Neural progenitor cell (in vitro differentiated cells): Measurements from ENCODE around the gene CDC14A. TPM values are rescaled to one million over a fixed set of nuclear protein-coding genes. Genes with fewer than 3 reads are reported as not detected.

Source experiments
- DNase-seq: peaks from one replicate; pipeline ENCODE4 v3.0.0-alpha.2; 2016; ENCODE audit warnings: low spot score
- H2AFZ ChIP-seq: fragments of 200-600 bp; sonication (generic); replicated peaks from 2 replicates; pipeline ENCODE4 v1.6.1; 2016; ENCODE audit warnings: antibody characterized with exemption
- H3F3A ChIP-seq: fragments of 200-600 bp; sonication (generic); 2 replicates; pipeline ENCODE4 v1.6.1; 2016; ENCODE audit warnings: antibody characterized with exemption, low read depth
- H3K27ac ChIP-seq: fragments of 200-600 bp; sonication (generic); 2 replicates; pipeline ENCODE4 v1.5.1; 2016; ENCODE audit warnings: mild to moderate bottlenecking
- H3K27me3 ChIP-seq: fragments of 200-600 bp; sonication (generic); 2 replicates; pipeline ENCODE4 v1.6.1; 2016; ENCODE audit warnings: mild to moderate bottlenecking, moderate library complexity
- H3K36me3 ChIP-seq: fragments of 200-600 bp; sonication (generic); 2 replicates; pipeline ENCODE4 v1.5.1; 2016
- H3K4me1 ChIP-seq: fragments of 200-600 bp; sonication (generic); 2 replicates; pipeline ENCODE4 v1.6.1; 2016; ENCODE audit warnings: mixed run types
- H3K4me2 ChIP-seq: fragments of 200-600 bp; sonication (generic); 2 replicates; pipeline ENCODE4 v1.6.1; 2016
- H3K4me3 ChIP-seq: fragments of 200-600 bp; sonication (generic); 2 replicates; pipeline ENCODE4 v1.5.1; 2016
- H3K79me2 ChIP-seq: fragments of 200-600 bp; sonication (generic); 2 replicates; pipeline ENCODE4 v1.6.1; 2016; ENCODE audit warnings: low read depth
- H3K9ac ChIP-seq: fragments of 200-600 bp; sonication (generic); 2 replicates; pipeline ENCODE4 v1.6.1; 2016
- H3K9me3 ChIP-seq: fragments of 200-600 bp; sonication (generic); 2 replicates; pipeline ENCODE4 v1.5.1; 2016; ENCODE audit warnings: low read depth
- H4K20me1 ChIP-seq: fragments of 200-600 bp; sonication (generic); 2 replicates; pipeline ENCODE4 v1.6.1; 2016; ENCODE audit warnings: low read depth
- H3K27ac Mint-ChIP-seq: 3 replicates; pipeline ENCODE4 v1.8.0; 2021; ENCODE audit warnings: mixed read lengths
- H3K27me3 Mint-ChIP-seq: 2 replicates; pipeline ENCODE4 v1.8.0; 2022; ENCODE audit warnings: low read depth, mild to moderate bottlenecking, inconsistent platforms, moderate library complexity, mixed read lengths; ENCODE audit not compliant: insufficient read depth
- H3K36me3 Mint-ChIP-seq: 3 replicates; pipeline ENCODE4 v1.8.0; 2021; ENCODE audit warnings: mixed read lengths
- H3K4me1 Mint-ChIP-seq: 3 replicates; pipeline ENCODE4 v1.8.0; 2021; ENCODE audit warnings: mixed read lengths
- H3K4me3 Mint-ChIP-seq: 3 replicates; pipeline ENCODE4 v1.8.0; 2021; ENCODE audit warnings: mild to moderate bottlenecking, moderate library complexity, mixed read lengths
- H3K9me3 Mint-ChIP-seq: 3 replicates; pipeline ENCODE4 v1.8.0; 2020; ENCODE audit warnings: mixed read lengths
- CTCF ChIP-seq: fragments of 200-600 bp; sonication (generic); IDR thresholded peaks from 2 replicates; pipeline ENCODE4 v1.5.1; 2017; ENCODE audit warnings: antibody characterized with exemption, mild to moderate bottlenecking
- EZH2 ChIP-seq: fragments of 200-600 bp; sonication (generic); IDR thresholded peaks from 2 replicates; pipeline ENCODE4 v1.6.1; 2017; ENCODE audit warnings: antibody characterized with exemption, mild to moderate bottlenecking, moderate library complexity
- EZH2phosphoT487 ChIP-seq: fragments of 200-600 bp; sonication (generic); IDR thresholded peaks from 2 replicates; pipeline ENCODE4 v1.6.1; 2017; ENCODE audit warnings: antibody characterized with exemption
- total RNA-seq: library from RNA; depleted of rRNA; stranded (reverse); fragments of >200 nt; gene quantifications from 2 replicates; pipeline ENCODE4 v1.2.3, GENCODE V29; 2015; ENCODE audit warnings: low replicate concordance

CDC14A gene
- total RNA-seq, 1 donor from 2014 or later: 37.0 TPM

GRCh38 chr1:100463791-100464424 lies 111.6 kb downstream of the CDC14A start:
- H3K27ac ChIP-seq: no peak overlapping the region
- TF ChIP-seq CTCF (peak; percentile 87), EZH2 (no peak)
- no peak overlapping the region for H2AFZ ChIP-seq
- no peaks in the 10 kb centered on the region for H3K9me3 ChIP-seq
- H3K4me3 Mint-ChIP-seq: no peak overlapping the region
- H3K9ac ChIP-seq: no peak overlapping the region
- H3K36me3 ChIP-seq: no peaks in the 10 kb centered on the region
- H3K27me3 ChIP-seq: no peaks in the 10 kb centered on the region
- peaks cover 21% of the 10 kb centered on the region for H3F3A ChIP-seq
- H3K27ac Mint-ChIP-seq: peak overlapping the region; percentile 64
- H3K4me3 ChIP-seq: no peak overlapping the region
- peaks cover 6% of the 10 kb centered on the region for H4K20me1 ChIP-seq
- H3K79me2 ChIP-seq: peaks cover 6% of the 10 kb centered on the region
- no peaks in the 10 kb centered on the region for H3K9me3 Mint-ChIP-seq
- H3K4me1 Mint-ChIP-seq: peaks cover 33% of the 10 kb centered on the region
- no peaks in the 10 kb centered on the region for H3K27me3 Mint-ChIP-seq
- H3K4me2 ChIP-seq: no peak overlapping the region
- H3K4me1 ChIP-seq: peaks cover 27% of the 10 kb centered on the region
- peaks cover 12% of the 10 kb centered on the region for H3K36me3 Mint-ChIP-seq
- DNase-seq: peak; percentile 81

DNA sequence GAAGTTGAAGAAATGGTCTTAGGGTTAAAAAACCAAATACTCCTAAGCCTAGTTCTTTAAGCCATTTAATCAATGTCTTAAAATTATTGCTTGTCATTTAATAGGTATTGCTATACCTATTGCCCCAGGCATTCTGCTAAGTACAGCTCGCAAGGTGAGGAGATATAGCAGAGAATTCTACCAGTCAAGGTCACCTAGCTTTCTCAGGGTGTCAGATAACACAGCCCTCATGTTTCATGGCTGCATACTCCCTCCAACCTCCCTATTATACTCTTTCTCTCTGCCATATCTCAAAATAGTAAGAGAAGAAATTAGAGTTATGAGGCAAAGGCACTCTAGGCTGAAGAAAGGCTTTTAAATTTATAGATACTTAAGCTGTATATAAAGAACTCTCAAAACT lies 117.3 kb downstream of the CDC14A start:
- Histone ChIP-seq H3K27ac (no peak overlapping the region), H3K4me2 (no peak overlapping the region), H3K9me3 (no peaks in the 10 kb centered on the region), H4K20me1 (no peaks in the 10 kb centered on the region), H3K9ac (no peak overlapping the region), H2AFZ (no peak overlapping the region), H3K27me3 (no peaks in the 10 kb centered on the region), H3K4me1 (no peaks in the 10 kb centered on the region), H3F3A (no peaks in the 10 kb centered on the region), H3K79me2 (no peaks in the 10 kb centered on the region), H3K36me3 (peaks cover 6% of the 10 kb centered on the region), H3K4me3 (no peak overlapping the region)
- no peak for DNase-seq
- no peak overlapping the region for H3K27ac Mint-ChIP-seq
- H3K36me3 Mint-ChIP-seq: peaks cover 17% of the 10 kb centered on the region
- no peaks in the 10 kb centered on the region for H3K27me3 Mint-ChIP-seq
- no peak for TF ChIP-seq EZH2
- no peak for TF ChIP-seq EZH2phosphoT487
- TF ChIP-seq CTCF: no peak
- H3K4me1 Mint-ChIP-seq: no peaks in the 10 kb centered on the region
- H3K4me3 Mint-ChIP-seq: no peak overlapping the region
- no peaks in the 10 kb centered on the region for H3K9me3 Mint-ChIP-seq

DNA sequence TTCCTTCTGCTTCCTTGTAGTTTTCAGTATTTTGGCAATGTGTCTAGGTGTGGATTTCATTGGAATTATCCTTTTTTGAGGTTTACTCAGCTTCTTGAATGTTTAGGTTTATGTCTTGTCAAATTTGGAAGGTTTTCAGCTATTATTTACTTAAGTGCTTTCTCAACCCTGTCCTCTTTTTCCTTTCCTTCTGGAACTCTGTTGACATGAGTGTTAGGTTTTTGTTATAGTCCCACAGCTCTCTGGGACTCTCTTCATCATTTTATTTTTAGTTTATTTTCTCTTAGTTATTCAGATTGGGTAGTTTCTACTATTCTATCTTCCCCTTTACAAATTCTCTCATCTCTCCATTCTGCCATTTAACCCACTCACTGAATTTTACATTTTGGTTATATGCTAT lies 122.5 kb downstream of the CDC14A start:
- H3F3A ChIP-seq: no peaks in the 10 kb centered on the region
- H3K4me1 Mint-ChIP-seq: no peaks in the 10 kb centered on the region
- no peak overlapping the region for H3K4me3 Mint-ChIP-seq

More for the DNA sequence above, 122.5 kb downstream of the CDC14A start:
- Histone ChIP-seq H3K79me2 (no peaks in the 10 kb centered on the region), H2AFZ (no peak overlapping the region), H3K27me3 (no peaks in the 10 kb centered on the region), H3K4me1 (no peaks in the 10 kb centered on the region), H3K9ac (no peak overlapping the region), H3K4me2 (no peak overlapping the region), H3K36me3 (peaks cover 6% of the 10 kb centered on the region), H3K27ac (no peak overlapping the region), H4K20me1 (no peaks in the 10 kb centered on the region), H3K4me3 (no peak overlapping the region), H3K9me3 (no peaks in the 10 kb centered on the region)
- Mint-ChIP-seq H3K27ac (no peak overlapping the region), H3K36me3 (peaks cover 13% of the 10 kb centered on the region), H3K27me3 (no peaks in the 10 kb centered on the region), H3K9me3 (no peaks in the 10 kb centered on the region)
- no peak for TF ChIP-seq CTCF
- TF ChIP-seq EZH2phosphoT487: no peak
- no peak for TF ChIP-seq EZH2
- DNase-seq: no peak
